Small intestine (tissue), 7 donors: ENCODE results near the gene TMEM9B. TPM values are rescaled to one million over a fixed set of nuclear protein-coding genes. Genes with fewer than 3 reads are reported as not detected.
"Not testable (repeated sequence)": the region's sequence is repeated elsewhere in the genome, so short reads cannot be mapped to it uniquely, and the experiment has no call there.

Experiments used
- DNase-seq, 2 donors: peaks; one replicate each; pipeline versions ENCODE4 v3.0.0 to v3.0.0-alpha.2; 2013
- FAIRE-seq: peaks from 2 replicates; lab custom pipeline; 2012; peaks lifted over from hg19 to GRCh38; lab: Jason Lieb, UNC
- H3K27ac ChIP-seq, 3 donors: one replicate each; pipeline ENCODE4 v1.5.1; 2013; ENCODE audit warnings: low read length in 2 of 3, mild to moderate bottlenecking in 2 of 3, control low read depth in 1 of 3, inconsistent platforms in 1 of 3, low read depth in 1 of 3, moderate library complexity in 1 of 3
- H3K27me3 ChIP-seq, 3 donors: one replicate each; pipeline ENCODE4 v1.6.1; 2013; ENCODE audit warnings: low read length in 3 of 3, inconsistent platforms in 1 of 3; ENCODE audit not compliant: control insufficient read depth in 3 of 3, insufficient read depth in 3 of 3
- H3K36me3 ChIP-seq, 3 donors: one replicate each; pipeline ENCODE4 v1.6.1; 2013; ENCODE audit warnings: low read length in 3 of 3, inconsistent platforms in 1 of 3, low read depth in 1 of 3, mild to moderate bottlenecking in 1 of 3, moderate library complexity in 1 of 3; ENCODE audit not compliant: control insufficient read depth in 3 of 3, insufficient read depth in 2 of 3
- H3K4me1 ChIP-seq, 3 donors: one replicate each; pipeline ENCODE4 v1.6.1; 2013; ENCODE audit warnings: low read length in 2 of 3, inconsistent platforms in 1 of 3, low read depth in 1 of 3, mild to moderate bottlenecking in 1 of 3, moderate library complexity in 1 of 3; ENCODE audit not compliant: control insufficient read depth in 3 of 3, insufficient read depth in 2 of 3
- H3K4me3 ChIP-seq, 3 donors: one replicate each; pipeline ENCODE4 v1.5.1; 2013; ENCODE audit warnings: low read length in 3 of 3, control low read depth in 1 of 3, inconsistent platforms in 1 of 3, low read depth in 1 of 3, mild to moderate bottlenecking in 1 of 3, moderate library complexity in 1 of 3
- H3K9me3 ChIP-seq, 2 donors: one replicate each; pipeline ENCODE4 v1.6.1; 2013; ENCODE audit warnings: low read depth in 1 of 2, low read length in 1 of 2; ENCODE audit not compliant: control insufficient read depth in 2 of 2, insufficient read depth in 1 of 2
- WGBS, 3 donors: extraction: QIAGEN DNeasy Blood & Tissue Kit; methylation state at CpG; one replicate each; pipeline ENCODE4 v1.1.7; 2013; 5-methylcytosine and 5-hydroxymethylcytosine counted together
- polyA plus RNA-seq, 4 donors: library from polyadenylated mRNA; stranded (reverse) in 3 of 4; unstranded in 1 of 4; fragments of 200-250 nt in 3 of 4; fragments of 120-200 nt in 1 of 4; gene quantifications; one replicate each; pipeline versions ENCODE4 v1.2.1 to v1.2.3, GENCODE V29; 2013
- donor health status: healthy with polysubstance abuse.
- donor health status: control.
- donor health status: control.
- donor health status: Bipolar disorder and iron deficiency.
- donor health status: healthy.

TMEM9B gene
- polyA plus RNA-seq, 4 donors = 31.3 to 70.3 (median 45.5) TPM

DNA sequence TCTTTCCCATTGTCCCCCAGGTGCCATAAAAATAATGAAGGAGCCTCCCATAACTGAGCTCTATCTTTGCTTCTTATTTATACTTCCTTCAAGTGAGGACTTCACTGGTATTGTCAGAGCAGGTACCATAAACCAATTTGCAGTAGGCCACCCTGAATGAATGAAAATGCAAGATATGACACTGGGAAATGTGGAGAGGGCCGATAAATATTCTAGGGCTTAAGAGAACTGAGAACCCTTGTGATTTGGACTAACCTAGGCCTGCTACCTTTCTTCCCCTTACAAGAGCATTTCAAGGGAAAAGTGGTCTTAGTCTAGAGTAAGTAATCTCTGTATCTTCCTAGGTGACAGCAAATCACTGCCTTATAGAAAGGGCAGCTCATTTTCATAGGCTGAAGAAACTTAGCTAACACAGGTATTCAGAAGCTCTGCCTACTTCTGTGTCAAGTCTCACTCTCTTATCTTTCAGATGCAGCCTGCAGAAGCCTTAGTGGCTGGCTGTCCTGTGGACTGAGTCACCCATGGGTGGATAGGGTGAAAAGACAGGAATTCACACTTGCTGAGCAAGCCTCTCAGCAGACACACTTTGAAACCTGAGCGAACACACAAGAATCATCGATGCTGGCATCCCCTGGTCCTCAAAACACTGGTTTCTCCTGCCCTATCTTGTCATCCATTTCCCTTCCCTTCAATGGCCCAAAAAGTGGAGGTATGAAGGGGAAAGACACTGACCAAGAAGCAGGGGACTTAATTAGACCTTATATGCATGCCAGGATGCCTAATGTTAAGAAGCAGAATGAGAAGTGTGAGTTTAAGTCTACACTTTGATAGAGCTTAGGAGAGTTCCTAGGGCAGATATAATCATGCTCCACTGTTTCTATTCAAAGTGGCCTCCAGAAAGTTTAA is 24.3 kb upstream of the TMEM9B start:
- Histone ChIP-seq H3K27me3 (no peaks in the 10 kb centered on the region), H3K9me3 (no peaks in the 10 kb centered on the region), H3K4me1 (no peaks in the 10 kb centered on the region), H3K4me3 (no peak overlapping the region), H3K27ac (no peak overlapping the region), H3K36me3 (no peaks in the 10 kb centered on the region)
- DNase-seq (no peak), FAIRE-seq (no peak)
- WGBS, 3 donors = 59 to 81% (median 74%) methylated on average over 3 of the region's 3 CpGs

DNA sequence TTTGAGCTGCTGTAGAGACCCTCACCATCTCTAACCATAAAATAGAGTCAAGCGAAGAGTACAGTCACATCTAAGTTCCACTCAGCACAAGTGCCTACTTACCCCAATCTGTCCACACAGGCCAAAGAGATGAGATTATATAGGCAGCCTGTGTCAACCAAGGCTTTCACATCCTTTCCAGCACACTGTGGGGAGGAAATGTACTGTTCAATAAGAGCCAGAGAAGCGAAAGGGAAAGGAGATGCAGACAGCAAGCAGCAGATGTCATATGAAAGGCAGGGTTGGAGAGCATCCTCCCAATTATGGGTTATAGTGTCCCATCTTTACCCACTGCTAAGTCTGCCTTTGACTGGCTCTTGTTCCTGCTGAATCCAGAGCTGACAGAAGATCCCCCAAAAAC is 23.2 kb upstream of the TMEM9B start:
- FAIRE-seq (no peak), DNase-seq (no peak)
- 75 to 96% (median 82%) methylated on average over 2 of the region's 2 CpGs for WGBS, 3 donors
- no peaks in the 10 kb centered on the region for H3K27me3 ChIP-seq
- H3K9me3 ChIP-seq = no peaks in the 10 kb centered on the region
- H3K4me1 ChIP-seq = no peaks in the 10 kb centered on the region
- no peak overlapping the region for H3K4me3 ChIP-seq
- no peak overlapping the region for H3K27ac ChIP-seq
- H3K36me3 ChIP-seq = no peaks in the 10 kb centered on the region

DNA sequence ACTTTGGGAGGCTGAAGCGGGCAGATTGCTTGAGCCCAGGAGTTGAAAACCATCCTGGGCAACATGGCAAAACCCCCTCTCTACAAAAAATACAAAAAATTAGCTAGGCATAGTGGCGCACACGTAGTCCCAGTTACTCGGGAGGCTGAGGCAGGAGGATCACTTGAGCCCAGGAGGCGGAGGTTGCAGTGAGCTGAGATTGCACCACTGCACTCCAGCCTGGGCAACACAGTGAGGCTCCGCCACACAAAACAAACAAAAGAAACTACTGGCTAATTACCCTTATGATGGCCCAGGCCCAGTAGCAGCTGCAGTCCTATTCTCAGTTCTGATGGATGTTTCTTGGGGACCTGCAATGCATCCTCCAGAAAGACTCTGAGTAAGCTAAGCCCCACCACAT is 22.5 kb upstream of the TMEM9B start:
- not testable (repeated sequence) for H3K27ac ChIP-seq, H3K27me3 ChIP-seq, H3K9me3 ChIP-seq, H3K4me3 ChIP-seq, FAIRE-seq, H3K4me1 ChIP-seq, H3K36me3 ChIP-seq, DNase-seq
- 94 to 96% (median 94%) methylated on average over 6 of the region's 6 CpGs for WGBS, 3 donors

DNA sequence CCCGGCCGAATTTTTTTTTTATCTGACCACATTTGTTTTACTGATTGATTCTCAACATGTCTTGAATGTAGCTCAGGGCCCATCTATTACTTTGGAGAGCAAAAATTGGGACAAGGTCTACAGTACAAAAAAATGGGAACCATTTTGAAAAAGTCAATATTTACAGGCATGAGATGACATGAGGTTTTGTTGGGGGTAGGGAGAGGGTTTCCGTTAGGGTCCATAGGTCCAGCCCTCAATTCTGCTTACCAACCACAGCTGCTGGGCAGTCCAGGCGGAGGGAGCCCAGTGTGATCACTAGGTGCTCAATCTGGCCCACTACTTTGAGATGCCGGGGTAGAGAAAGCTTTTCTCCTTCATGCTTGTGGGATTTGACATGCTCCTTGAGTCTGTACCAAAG is 21.2 kb upstream of the TMEM9B start:
- FAIRE-seq = no peak
- WGBS, 3 donors = 91 to 96% (median 92%) methylated on average over 5 of the region's 5 CpGs
- Histone ChIP-seq H3K27me3 (no peaks in the 10 kb centered on the region), H3K9me3 (no peaks in the 10 kb centered on the region), H3K36me3 (no peaks in the 10 kb centered on the region), H3K4me1 (no peaks in the 10 kb centered on the region), H3K4me3 (no peak overlapping the region), H3K27ac (no peak overlapping the region)
- DNase-seq = no peak

DNA sequence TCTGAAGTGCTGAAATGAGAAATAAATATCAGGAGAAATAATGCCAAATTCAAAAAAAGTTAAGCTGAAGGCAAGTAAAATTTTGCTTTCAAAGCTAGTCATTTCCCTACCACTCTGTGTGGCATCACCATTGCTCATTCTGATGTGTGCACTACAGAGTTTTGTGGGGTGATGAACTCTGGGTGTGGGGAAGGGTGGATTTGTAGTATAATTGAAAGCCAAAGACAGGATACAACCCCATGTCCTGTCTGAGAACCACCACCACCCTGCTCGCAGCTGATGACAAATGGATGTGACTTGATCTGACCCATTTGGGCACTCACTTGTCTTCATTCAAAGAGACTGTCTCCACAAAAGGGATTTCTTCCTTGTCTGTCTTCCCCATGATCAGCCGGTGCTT is 19.3 kb upstream of the TMEM9B start:
- DNase-seq (no peak), FAIRE-seq (no peak)
- Histone ChIP-seq H3K4me1 (no peaks in the 10 kb centered on the region), H3K4me3 (no peak overlapping the region), H3K27ac (no peak overlapping the region), H3K27me3 (no peaks in the 10 kb centered on the region), H3K9me3 (no peaks in the 10 kb centered on the region), H3K36me3 (no peaks in the 10 kb centered on the region)
- 71 to 76% (median 75%) methylated on average over 2 of the region's 2 CpGs for WGBS, 3 donors

DNA sequence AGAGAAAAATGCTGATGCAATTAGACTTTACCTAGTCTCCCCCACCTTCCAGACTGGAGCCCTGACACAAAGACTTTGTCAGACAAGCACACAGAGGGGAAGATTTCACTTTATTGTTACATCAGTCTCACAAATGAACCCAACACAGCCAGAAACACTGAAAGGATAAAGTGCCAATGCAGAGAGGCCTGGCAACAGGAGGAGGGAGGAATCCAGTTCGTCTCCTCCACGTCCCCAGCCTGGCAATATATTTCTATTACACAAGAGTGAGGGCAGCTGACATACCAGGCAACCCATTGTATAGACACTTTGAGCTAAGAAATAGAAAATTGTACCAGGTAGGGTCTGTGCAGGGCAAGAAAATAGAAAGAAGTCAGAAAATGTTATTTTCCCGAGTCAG is 16.2 kb upstream of the TMEM9B start:
- DNase-seq = no peak
- WGBS, 3 donors = 78 to 80% (median 79%) methylated on average over 3 of the region's 3 CpGs
- Histone ChIP-seq H3K27ac (no peak overlapping the region), H3K36me3 (no peaks in the 10 kb centered on the region), H3K4me3 (no peak overlapping the region), H3K27me3 (no peaks in the 10 kb centered on the region), H3K4me1 (no peaks in the 10 kb centered on the region), H3K9me3 (no peaks in the 10 kb centered on the region)
- FAIRE-seq = no peak

DNA sequence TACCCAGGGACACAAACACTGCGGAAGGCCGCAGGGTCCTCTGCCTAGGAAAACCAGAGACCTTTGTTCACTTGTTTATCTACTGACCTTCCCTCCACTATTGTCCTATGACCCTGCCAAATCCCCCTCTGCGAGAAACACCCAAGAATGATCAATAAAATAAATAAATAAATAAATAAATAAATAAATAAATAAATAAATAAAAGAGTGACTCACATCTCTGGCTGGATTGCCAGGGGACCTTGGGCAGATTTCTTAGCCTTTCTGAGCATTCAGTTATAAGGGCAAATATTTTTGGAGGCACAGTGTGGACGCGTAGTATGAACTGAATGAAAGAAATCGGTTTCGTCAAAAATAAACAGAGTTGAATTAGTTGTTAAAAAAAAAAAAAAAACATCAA is 15.1 kb upstream of the TMEM9B start:
- not testable (repeated sequence) for H3K4me3 ChIP-seq, H3K4me1 ChIP-seq, H3K9me3 ChIP-seq, H3K27ac ChIP-seq, H3K27me3 ChIP-seq, FAIRE-seq, DNase-seq, H3K36me3 ChIP-seq
- WGBS, 3 donors = 84 to 95% (median 86%) methylated on average over 4 to 5 of the region's 7 CpGs

DNA sequence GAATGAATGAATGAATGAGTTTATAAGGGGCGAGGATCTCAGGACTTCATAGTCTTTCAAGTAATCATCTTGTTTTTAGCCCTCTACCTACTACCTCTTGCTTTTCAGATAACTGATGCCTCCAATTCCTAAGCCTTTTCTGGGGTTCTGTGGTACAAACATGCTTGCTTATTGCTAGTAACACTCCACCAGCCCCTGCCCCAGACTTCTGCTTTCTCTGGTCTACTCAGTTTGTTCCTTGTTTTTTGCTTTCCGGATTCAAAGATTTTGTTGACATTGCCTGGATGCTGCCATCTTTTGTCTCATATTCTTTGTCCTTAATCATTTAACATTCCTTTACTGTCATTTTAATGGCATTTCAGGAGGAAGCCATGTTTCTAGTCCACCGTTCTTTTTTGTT is 8.9 kb upstream of the TMEM9B start:
- WGBS, 3 donors = 75 to 84% (median 80%) methylated on average over 3 of the region's 3 CpGs
- FAIRE-seq (no peak), DNase-seq (no peak)

More for the DNA sequence above, 8.9 kb upstream of the TMEM9B start:
- Histone ChIP-seq H3K36me3 (no peaks in the 10 kb centered on the region), H3K4me1 (no peaks in the 10 kb centered on the region), H3K27me3 (no peaks in the 10 kb centered on the region), H3K4me3 (no peak overlapping the region), H3K9me3 (no peaks in the 10 kb centered on the region), H3K27ac (no peak overlapping the region)
